ENCODE results near the gene KHSRP. TPM values are rescaled to one million over a fixed set of nuclear protein-coding genes. Genes with fewer than 3 reads are reported as not detected.

Gene KHSRP
- total and polyA plus RNA-seq, 2 of the 13 experiments (the other 11 are each of a cell fraction or from before 2014, with no cell fraction given): 72.1 to 129 TPM

DNA sequence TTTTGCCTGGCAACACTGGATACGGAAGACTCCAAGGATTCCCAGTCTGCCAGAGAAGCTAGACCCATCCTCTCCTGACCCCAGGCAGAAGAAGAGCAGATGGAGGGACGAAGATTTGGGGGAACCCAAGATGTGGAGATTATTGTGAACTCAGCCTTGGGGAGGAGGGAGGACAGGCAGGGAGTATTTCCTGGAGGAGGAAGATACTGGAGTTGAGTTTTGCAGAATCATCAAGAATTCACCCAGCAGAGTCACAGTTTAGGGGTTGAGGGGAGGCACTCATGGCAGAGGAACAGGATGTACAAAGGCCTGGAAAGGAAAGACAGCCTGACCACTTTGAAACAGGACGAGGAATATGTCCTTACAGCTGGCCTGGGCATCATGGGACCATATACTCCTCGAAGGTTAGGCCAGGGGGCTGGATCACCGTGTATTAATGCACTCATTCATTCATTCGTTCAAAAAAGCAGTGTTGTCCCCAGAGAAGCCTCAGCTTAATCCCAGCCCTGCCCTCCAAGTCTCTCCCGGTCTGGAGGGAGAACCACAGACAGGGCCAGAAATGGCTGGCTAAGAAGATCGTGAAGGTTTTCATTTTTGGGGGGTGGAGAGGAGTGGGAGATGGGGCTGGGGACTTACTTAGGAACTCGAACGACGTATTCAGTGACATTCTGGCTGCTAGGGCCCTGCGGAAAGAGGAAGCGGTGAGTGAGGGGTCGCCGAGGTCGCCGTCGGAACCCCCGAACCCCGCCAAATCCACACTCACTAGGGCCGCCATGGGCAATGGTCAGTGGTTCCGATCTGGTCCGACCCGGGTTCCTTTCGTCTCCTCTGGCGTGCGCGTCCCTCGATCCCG lies 32.2 kb downstream of the KHSRP start (continued):
- TF ChIP-seq, protein P1, sequence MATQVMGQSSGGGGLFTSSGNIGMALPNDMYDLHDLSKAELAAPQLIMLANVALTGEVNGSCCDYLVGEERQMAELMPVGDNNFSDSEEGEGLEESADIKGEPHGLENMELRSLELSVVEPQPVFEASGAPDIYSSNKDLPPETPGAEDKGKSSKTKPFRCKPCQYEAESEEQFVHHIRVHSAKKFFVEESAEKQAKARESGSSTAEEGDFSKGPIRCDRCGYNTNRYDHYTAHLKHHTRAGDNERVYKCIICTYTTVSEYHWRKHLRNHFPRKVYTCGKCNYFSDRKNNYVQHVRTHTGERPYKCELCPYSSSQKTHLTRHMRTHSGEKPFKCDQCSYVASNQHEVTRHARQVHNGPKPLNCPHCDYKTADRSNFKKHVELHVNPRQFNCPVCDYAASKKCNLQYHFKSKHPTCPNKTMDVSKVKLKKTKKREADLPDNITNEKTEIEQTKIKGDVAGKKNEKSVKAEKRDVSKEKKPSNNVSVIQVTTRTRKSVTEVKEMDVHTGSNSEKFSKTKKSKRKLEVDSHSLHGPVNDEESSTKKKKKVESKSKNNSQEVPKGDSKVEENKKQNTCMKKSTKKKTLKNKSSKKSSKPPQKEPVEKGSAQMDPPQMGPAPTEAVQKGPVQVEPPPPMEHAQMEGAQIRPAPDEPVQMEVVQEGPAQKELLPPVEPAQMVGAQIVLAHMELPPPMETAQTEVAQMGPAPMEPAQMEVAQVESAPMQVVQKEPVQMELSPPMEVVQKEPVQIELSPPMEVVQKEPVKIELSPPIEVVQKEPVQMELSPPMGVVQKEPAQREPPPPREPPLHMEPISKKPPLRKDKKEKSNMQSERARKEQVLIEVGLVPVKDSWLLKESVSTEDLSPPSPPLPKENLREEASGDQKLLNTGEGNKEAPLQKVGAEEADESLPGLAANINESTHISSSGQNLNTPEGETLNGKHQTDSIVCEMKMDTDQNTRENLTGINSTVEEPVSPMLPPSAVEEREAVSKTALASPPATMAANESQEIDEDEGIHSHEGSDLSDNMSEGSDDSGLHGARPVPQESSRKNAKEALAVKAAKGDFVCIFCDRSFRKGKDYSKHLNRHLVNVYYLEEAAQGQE (IDR thresholded peaks at IDR 0.05; ENCODE audit: borderline replicate concordance in 1 of 2, low read depth in 1 of 2, low read length in 2 of 2): no peak
- TF ChIP-seq ELF1 (CRISPR knock-in tag; IDR thresholded peaks at IDR 0.05) (no peak), JUN (CRISPR knock-in tag; IDR thresholded peaks at IDR 0.05) (no peak), ZBTB8A (CRISPR knock-in tag; IDR thresholded peaks at IDR 0.05; ENCODE audit: borderline replicate concordance, low read depth) (no peak), NFKB2 (CRISPR knock-in tag; IDR thresholded peaks at IDR 0.05; ENCODE audit: borderline replicate concordance) (no peak), ZNF205 (CRISPR knock-in tag; IDR thresholded peaks at IDR 0.05) (no peak), SNAI1 (CRISPR knock-in tag; IDR thresholded peaks at IDR 0.05; ENCODE audit: borderline replicate concordance) (no peak), SMARCC2 (IDR thresholded peaks at IDR 0.05) (no peak), ZNF773 (CRISPR knock-in tag; IDR thresholded peaks at IDR 0.05; ENCODE audit: borderline replicate concordance) (0 out of 2 replicates have a peak, but pooled peaks have one; percentile 29), XBP1 (CRISPR knock-in tag; IDR thresholded peaks at IDR 0.05) (no peak), ZNF629 (CRISPR knock-in tag; conservative IDR thresholded peaks at IDR 0.05) (no peak), WIZ (CRISPR knock-in tag; IDR thresholded peaks at IDR 0.05) (0 out of 2 replicates have a peak, but pooled peaks have one; percentile 12), ZNF713 (CRISPR knock-in tag; IDR thresholded peaks at IDR 0.05) (no peak), HNRNPL (IDR thresholded peaks at IDR 0.05; ENCODE audit: low read depth, low read length) (no peak), MIER2 (CRISPR knock-in tag; IDR thresholded peaks at IDR 0.05) (no peak)
- TF ChIP-seq, protein P2, sequence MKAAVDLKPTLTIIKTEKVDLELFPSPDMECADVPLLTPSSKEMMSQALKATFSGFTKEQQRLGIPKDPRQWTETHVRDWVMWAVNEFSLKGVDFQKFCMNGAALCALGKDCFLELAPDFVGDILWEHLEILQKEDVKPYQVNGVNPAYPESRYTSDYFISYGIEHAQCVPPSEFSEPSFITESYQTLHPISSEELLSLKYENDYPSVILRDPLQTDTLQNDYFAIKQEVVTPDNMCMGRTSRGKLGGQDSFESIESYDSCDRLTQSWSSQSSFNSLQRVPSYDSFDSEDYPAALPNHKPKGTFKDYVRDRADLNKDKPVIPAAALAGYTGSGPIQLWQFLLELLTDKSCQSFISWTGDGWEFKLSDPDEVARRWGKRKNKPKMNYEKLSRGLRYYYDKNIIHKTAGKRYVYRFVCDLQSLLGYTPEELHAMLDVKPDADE (CRISPR knock-in tag; IDR thresholded peaks at IDR 0.05): no peak
- TF ChIP-seq, protein P3, sequence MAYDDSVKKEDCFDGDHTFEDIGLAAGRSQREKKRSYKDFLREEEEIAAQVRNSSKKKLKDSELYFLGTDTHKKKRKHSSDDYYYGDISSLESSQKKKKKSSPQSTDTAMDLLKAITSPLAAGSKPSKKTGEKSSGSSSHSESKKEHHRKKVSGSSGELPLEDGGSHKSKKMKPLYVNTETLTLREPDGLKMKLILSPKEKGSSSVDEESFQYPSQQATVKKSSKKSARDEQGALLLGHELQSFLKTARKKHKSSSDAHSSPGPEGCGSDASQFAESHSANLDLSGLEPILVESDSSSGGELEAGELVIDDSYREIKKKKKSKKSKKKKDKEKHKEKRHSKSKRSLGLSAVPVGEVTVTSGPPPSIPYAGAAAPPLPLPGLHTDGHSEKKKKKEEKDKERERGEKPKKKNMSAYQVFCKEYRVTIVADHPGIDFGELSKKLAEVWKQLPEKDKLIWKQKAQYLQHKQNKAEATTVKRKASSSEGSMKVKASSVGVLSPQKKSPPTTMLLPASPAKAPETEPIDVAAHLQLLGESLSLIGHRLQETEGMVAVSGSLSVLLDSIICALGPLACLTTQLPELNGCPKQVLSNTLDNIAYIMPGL (CRISPR knock-in tag; IDR thresholded peaks at IDR 0.05; ENCODE audit: borderline replicate concordance in 1 of 2, low read depth in 1 of 2): no peak
- TF ChIP-seq, protein P4, sequence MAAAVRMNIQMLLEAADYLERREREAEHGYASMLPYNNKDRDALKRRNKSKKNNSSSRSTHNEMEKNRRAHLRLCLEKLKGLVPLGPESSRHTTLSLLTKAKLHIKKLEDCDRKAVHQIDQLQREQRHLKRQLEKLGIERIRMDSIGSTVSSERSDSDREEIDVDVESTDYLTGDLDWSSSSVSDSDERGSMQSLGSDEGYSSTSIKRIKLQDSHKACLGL (CRISPR knock-in tag; IDR thresholded peaks at IDR 0.05): no peak
- TF ChIP-seq, protein P5, sequence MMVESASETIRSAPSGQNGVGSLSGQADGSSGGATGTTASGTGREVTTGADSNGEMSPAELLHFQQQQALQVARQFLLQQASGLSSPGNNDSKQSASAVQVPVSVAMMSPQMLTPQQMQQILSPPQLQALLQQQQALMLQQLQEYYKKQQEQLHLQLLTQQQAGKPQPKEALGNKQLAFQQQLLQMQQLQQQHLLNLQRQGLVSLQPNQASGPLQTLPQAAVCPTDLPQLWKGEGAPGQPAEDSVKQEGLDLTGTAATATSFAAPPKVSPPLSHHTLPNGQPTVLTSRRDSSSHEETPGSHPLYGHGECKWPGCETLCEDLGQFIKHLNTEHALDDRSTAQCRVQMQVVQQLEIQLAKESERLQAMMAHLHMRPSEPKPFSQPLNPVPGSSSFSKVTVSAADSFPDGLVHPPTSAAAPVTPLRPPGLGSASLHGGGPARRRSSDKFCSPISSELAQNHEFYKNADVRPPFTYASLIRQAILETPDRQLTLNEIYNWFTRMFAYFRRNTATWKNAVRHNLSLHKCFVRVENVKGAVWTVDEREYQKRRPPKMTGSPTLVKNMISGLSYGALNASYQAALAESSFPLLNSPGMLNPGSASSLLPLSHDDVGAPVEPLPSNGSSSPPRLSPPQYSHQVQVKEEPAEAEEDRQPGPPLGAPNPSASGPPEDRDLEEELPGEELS (CRISPR knock-in tag; IDR thresholded peaks at IDR 0.05): 0 out of 2 replicates have a peak, but pooled peaks have one; percentile 17
